NCI-H460 (cell line): ENCODE results near the gene CACNB2. TPM values are rescaled to one million over a fixed set of nuclear protein-coding genes. Genes with fewer than 3 reads are reported as not detected.

Source experiments
- total RNA-seq: library from RNA; depleted of rRNA; stranded (reverse); fragments of >200 nt; shearing (Covaris generic); gene quantifications from 2 replicates; pipeline ENCODE4 v1.2.3, GENCODE V29; 2014; rRNA removed

The CACNB2 gene
- total RNA-seq, 1 experiment from 2014 or later = 2.6 TPM

Other genes starting within 250 kb of the CACNB2 start
- not detected in 2 replicates for gene SLC39A12, start 188.5 kb upstream of the CACNB2 start, total RNA-seq